HG02852 (cell line): Measurements from ENCODE around the gene ELOVL7.
"Not testable (repeated sequence)": the region's sequence is repeated elsewhere in the genome, so short reads cannot be mapped to it uniquely, and the experiment has no call there.

Source experiments
- ATAC-seq: cut with Tn5 transposase; IDR thresholded peaks from one replicate; pipeline ENCODE4 v1.9.1; 2021; ENCODE audit warnings: mild to moderate bottlenecking, moderate library complexity; ENCODE audit not compliant: unreplicated experiment

The ELOVL7 gene

GRCh38 chr5:60718166-60718892, 125.7 kb downstream of the ELOVL7 start:
- no peak for ATAC-seq

DNA sequence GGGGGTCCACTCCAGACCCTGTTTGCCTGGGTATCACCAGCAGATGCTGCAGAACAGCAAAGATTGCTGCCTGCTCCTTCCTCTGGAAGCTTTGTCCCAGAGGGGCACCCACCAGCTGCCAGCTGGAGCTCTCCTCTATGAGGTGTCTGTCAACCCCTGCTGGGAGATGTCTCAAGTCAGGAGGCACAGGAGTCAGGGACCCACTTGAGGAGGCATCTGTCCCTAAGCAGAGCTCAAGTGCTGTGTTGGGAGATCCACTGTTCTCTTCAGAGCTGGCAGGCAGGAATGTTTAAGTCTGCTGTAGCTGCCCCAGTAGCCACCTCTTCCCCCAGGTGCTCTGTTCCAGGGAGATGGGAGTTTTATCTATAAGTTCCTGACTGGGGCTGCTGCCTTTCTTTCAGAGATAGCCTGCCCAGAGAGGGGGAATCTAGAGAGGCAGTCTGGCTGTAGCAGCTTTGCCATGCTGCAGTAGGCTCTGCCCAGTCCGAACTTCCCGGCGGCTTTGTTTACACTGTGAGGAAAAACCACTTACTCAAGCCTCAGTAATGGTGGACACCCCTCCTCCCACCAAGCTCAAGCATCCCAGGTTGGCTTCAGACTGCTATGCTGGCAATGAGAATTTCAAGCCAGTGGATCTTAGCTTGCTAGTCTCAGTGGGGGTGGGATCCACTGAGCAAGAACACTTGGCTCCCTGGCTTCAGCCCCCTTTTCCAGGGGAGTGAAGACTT, 128.7 kb downstream of the ELOVL7 start:
- ATAC-seq, result not testable (repeated sequence)

DNA sequence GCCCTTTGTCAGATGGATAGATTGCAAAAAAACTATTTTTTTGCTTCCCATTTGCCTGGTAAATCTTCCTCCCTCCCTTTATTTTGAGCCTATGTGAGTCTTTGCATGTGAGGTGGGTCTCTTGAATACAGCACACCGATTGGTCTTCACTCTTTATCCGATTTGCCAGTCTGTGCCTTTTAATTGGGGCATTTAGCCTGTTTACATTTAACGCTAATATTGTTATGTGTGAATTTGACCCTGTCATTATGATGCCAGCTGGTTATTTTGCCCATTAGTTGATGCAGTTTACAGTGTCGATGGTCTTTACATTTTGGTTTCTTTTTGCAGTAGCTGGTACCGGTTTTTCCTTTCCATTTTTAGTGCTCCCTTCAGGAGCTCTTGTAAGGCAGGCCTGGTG, 131.1 kb downstream of the ELOVL7 start:
- ATAC-seq, result no peak

GRCh38 chr5:60711892-60712291, 132.2 kb downstream of the ELOVL7 start:
- ATAC-seq, result not testable (repeated sequence)

- ATAC-seq, result no peak
Measured at GRCh38 chr5:60710362-60710761, 133.7 kb downstream of the ELOVL7 start.

- ATAC-seq, result no peak
Measured at GRCh38 chr5:60705144-60705543, 138.9 kb downstream of the ELOVL7 start.

GRCh38 chr5:60703944-60704343, 140.1 kb downstream of the ELOVL7 start:
- ATAC-seq, result no peak
